ENCODE data around the gene ADCY4. TPM values are rescaled to one million over a fixed set of nuclear protein-coding genes. Genes with fewer than 3 reads are reported as not detected.

Gene ADCY4
- total RNA-seq: 0.59 and 0.97 TPM in 2 replicates

GRCh38 chr14:24334431-24335291, at the start of gene ADCY4:
Gene ADCY4 (minus strand): TSS chr14:24335071. CDS start chr14:24334652, 419 bp downstream.

GRCh38 chr14:24367514-24368211, 32.8 kb upstream of the ADCY4 start, which contains the start of gene NFATC4:
Gene NFATC4 (plus strand): TSS chr14:24368184. CDS start chr14:24368341, 157 bp downstream.

DNA sequence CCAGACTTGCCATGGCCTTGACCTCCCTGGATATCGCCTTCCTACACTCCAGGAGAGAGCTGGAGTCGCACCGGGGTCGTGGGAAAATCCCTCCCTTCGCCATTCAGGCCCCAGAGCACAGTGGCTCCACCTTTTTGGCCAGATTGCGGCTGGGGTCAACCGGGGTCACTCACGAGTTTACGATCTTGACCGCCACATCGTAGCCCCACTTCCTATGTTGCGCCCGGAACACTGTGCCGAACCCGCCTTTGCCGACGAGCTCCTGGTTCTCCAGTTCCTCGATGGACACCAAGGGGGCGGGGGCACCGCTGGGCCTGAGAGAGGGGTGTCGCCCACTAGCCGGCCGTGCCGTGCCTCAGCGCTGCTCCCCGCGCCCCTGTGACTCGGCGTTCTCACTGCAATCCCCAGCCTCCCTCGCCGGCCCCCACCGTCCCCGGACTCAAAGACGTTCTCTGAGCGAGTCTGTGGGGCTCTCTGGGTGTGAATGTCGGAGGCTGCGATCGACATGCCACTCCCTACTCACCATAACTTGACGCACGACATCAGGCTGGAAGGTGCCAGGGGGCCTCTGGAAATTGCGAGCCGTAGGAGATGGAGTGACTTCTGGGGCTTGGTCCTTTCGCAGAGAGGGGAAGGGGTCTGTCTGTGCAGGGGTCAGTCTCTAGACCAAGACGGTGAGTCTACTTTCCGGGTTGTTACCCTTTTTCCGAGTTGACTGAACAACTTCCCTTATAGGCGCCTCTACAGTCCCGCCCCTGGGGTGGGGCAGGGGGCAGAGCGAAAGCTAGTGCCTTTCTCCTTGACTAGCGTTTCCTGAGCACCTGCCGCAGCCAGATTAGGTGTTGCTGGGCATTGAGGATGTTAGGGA, 4.6 kb upstream of the ADCY4 start, which contains the start of gene RIPK3:
Gene RIPK3, minus strand, starts transcription at position 708 of the 868 bp plus-strand sequence. Its CDS starts 165 bp downstream, at position 543.

DNA sequence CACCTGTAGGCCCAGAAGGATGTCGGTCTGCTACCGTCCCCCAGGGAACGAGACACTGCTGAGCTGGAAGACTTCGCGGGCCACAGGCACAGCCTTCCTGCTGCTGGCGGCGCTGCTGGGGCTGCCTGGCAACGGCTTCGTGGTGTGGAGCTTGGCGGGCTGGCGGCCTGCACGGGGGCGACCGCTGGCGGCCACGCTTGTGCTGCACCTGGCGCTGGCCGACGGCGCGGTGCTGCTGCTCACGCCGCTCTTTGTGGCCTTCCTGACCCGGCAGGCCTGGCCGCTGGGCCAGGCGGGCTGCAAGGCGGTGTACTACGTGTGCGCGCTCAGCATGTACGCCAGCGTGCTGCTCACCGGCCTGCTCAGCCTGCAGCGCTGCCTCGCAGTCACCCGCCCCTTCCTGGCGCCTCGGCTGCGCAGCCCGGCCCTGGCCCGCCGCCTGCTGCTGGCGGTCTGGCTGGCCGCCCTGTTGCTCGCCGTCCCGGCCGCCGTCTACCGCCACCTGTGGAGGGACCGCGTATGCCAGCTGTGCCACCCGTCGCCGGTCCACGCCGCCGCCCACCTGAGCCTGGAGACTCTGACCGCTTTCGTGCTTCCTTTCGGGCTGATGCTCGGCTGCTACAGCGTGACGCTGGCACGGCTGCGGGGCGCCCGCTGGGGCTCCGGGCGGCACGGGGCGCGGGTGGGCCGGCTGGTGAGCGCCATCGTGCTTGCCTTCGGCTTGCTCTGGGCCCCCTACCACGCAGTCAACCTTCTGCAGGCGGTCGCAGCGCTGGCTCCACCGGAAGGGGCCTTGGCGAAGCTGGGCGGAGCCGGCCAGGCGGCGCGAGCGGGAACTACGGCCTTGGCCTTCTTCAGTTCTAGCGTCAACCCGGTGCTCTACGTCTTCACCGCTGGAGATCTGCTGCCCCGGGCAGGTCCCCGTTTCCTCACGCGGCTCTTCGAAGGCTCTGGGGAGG, 23.9 kb downstream of the ADCY4 start, which contains the start of gene LTB4R:
Gene LTB4R, plus strand, starts transcription at position 857 of the 959 bp plus-strand sequence. CDS start 4,150 bp downstream, outside the sequence.

GRCh38 chr14:24309538-24310264, 25.2 kb downstream of the ADCY4 start, which contains the start of gene LTB4R2:
Gene LTB4R2 (plus strand): TSS chr14:24310140. CDS start chr14:24310665, 525 bp downstream.

GRCh38 chr14:24307575-24308341, 27.1 kb downstream of the ADCY4 start, which contains the start of gene CIDEB:
Gene CIDEB (minus strand): TSS chr14:24307977. CDS start chr14:24307858, 119 bp downstream.

GRCh38 chr14:24299255-24300191, 35.3 kb downstream of the ADCY4 start, which contains the start of the genes DHRS1 and NOP9:
Gene DHRS1 (minus strand): TSS chr14:24299780. CDS start chr14:24299106, 674 bp downstream.
Gene NOP9 (plus strand): TSS chr14:24299850. CDS start chr14:24299955, 105 bp downstream.

DNA sequence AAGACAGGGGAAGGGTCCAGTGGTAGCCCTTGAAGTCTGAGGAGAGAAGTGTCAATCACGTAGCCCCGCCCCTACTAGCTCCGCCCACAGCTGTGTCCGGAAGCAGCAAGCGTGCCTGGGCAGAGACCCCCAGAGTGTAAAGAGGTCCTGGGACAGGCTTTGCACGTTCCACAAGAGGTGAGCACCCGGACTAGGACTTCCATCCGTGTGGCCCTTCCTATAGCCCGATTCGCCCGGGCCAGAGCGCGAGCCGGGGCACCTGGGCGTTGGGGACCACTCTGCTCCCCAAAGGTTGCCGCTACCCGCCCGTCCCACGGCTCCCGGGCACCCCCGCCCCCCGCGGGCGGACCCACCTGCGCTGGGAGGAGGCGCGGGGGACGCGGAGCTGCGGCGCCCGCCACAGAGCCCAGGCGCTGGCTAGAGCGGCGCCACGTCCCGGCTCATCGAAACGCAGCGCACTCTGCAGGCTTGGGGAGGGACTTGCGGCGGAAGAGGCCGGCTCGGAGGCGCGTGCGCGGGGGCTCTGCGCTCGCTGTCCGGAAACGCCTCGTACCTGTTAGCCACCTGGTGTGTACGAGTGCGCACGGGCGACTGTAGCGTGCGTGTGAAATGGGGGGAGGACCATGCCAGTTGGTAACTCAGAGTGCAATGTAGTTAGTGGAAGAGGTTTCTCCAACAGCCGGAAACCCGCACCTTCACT, 63.6 kb downstream of the ADCY4 start, which contains the start of gene RABGGTA:
Gene RABGGTA, minus strand, starts transcription at position 464 of the 700 bp plus-strand sequence. CDS start 482 bp downstream, outside the sequence.

Other genes starting within 250 kb of the ADCY4 start
- 26.7 TPM in 2 replicates for gene PCK2, start 240.8 kb downstream of the ADCY4 start, total RNA-seq
- 48.4 and 54.9 TPM in 2 replicates for gene DCAF11, start 220.3 kb downstream of the ADCY4 start, total RNA-seq
- gene NRL, start 220.1 kb downstream of the ADCY4 start, total RNA-seq: 0.30 and 0.69 TPM in 2 replicates
- gene FITM1, start 204.4 kb downstream of the ADCY4 start, total RNA-seq: not detected in 2 replicates
- gene PSME1, start 198.9 kb downstream of the ADCY4 start, total RNA-seq: 81.2 and 85.5 TPM in 2 replicates
- 10.4 and 16.6 TPM in 2 replicates for gene EMC9, start 193.5 kb downstream of the ADCY4 start, total RNA-seq
- 63.5 and 65.1 TPM in 2 replicates for gene PSME2, start 188.5 kb downstream of the ADCY4 start, total RNA-seq
- gene RNF31, start 187.6 kb downstream of the ADCY4 start, total RNA-seq: 28.5 and 44.6 TPM in 2 replicates
- 30.5 and 42.5 TPM in 2 replicates for gene IRF9, start 173.8 kb downstream of the ADCY4 start, total RNA-seq
- gene REC8, start 163.0 kb downstream of the ADCY4 start, total RNA-seq: 1.2 and 1.7 TPM in 2 replicates
- 36.2 and 52.9 TPM in 2 replicates for gene IPO4, start 146.3 kb downstream of the ADCY4 start, total RNA-seq
- gene TM9SF1, start 139.6 kb downstream of the ADCY4 start, total RNA-seq: 90.6 and 92.9 TPM in 2 replicates
- 0.14 and 0.30 TPM in 2 replicates for gene TSSK4, start 129.4 kb downstream of the ADCY4 start, total RNA-seq
- 26.1 and 33.1 TPM in 2 replicates for gene CHMP4A, start 121.6 kb downstream of the ADCY4 start, total RNA-seq
- 7.9 and 20.5 TPM in 2 replicates for gene MDP1, start 119.0 kb downstream of the ADCY4 start, total RNA-seq
- gene NEDD8, start 102.7 kb downstream of the ADCY4 start, total RNA-seq: 158 and 162 TPM in 2 replicates
- 66.8 and 89.7 TPM in 2 replicates for gene GMPR2, start 102.1 kb downstream of the ADCY4 start, total RNA-seq
- gene TINF2, start 92.4 kb downstream of the ADCY4 start, total RNA-seq: 45.1 and 49.5 TPM in 2 replicates
- gene TGM1, start 71.9 kb downstream of the ADCY4 start, total RNA-seq: 0.74 and 2.1 TPM in 2 replicates
- gene RABGGTA, start 63.5 kb downstream of the ADCY4 start, total RNA-seq: 29.7 and 35.2 TPM in 2 replicates
- gene DHRS1, start 35.3 kb downstream of the ADCY4 start, total RNA-seq: 14.9 and 23.2 TPM in 2 replicates
- 19.6 and 23.9 TPM in 2 replicates for gene NOP9, start 35.2 kb downstream of the ADCY4 start, total RNA-seq
- 0.59 and 0.69 TPM in 2 replicates for gene CIDEB, start 27.1 kb downstream of the ADCY4 start, total RNA-seq
- gene LTB4R2, start 24.9 kb downstream of the ADCY4 start, total RNA-seq: 2.1 and 3.5 TPM in 2 replicates
- gene LTB4R, start 23.6 kb downstream of the ADCY4 start, total RNA-seq: 0.59 and 0.78 TPM in 2 replicates
- gene RIPK3, start 4.9 kb upstream of the ADCY4 start, total RNA-seq: not detected in 2 replicates
- 29.7 and 36.8 TPM in 2 replicates for gene NFATC4, start 33.1 kb upstream of the ADCY4 start, total RNA-seq
- 1.2 and 3.0 TPM in 2 replicates for gene NYNRIN, start 63.9 kb upstream of the ADCY4 start, total RNA-seq
- 1.7 and 2.7 TPM in 2 replicates for gene CBLN3, start 94.6 kb upstream of the ADCY4 start, total RNA-seq
- gene KHNYN, start 94.9 kb upstream of the ADCY4 start, total RNA-seq: 47.7 and 49.6 TPM in 2 replicates
- 8.2 and 13.1 TPM in 2 replicates for gene SDR39U1, start 107.7 kb upstream of the ADCY4 start, total RNA-seq
- gene CMA1, start 173.2 kb upstream of the ADCY4 start, total RNA-seq: not detected in 2 replicates
- gene CTSG, start 241.2 kb upstream of the ADCY4 start, total RNA-seq: not detected in 2 replicates

Data from smooth muscle cell of the umbilical artery (primary cell).